Measurements from ENCODE around the gene IMPACT. TPM values are rescaled to one million over a fixed set of nuclear protein-coding genes. Genes with fewer than 3 reads are reported as not detected.

Gene IMPACT
- total RNA-seq, 1 experiment from 2014 or later = 48.8 TPM

DNA sequence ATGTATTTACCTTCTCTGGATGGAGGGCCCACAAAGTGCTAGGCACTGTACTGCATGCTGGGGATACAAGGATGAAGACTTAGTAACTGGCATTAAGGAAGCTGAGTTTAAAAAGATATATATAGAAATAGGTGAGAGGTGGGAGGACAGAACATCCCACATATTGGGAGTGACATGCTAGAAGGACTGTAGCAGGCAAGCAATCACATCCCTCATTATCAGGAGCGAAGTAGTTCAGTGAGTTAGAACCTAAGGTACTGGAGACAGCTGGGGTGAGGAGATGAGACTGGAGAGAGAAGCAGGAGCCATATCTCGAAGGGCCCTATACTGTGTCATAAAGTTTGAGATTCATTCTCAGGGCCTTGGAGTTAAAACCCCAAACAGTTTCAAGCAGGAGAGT, 18.0 kb upstream of the IMPACT start:
- no peak overlapping the region for H3K4me2 ChIP-seq (ENCODE audit: low read depth, low read length, poor library complexity, severe bottlenecking)

DNA sequence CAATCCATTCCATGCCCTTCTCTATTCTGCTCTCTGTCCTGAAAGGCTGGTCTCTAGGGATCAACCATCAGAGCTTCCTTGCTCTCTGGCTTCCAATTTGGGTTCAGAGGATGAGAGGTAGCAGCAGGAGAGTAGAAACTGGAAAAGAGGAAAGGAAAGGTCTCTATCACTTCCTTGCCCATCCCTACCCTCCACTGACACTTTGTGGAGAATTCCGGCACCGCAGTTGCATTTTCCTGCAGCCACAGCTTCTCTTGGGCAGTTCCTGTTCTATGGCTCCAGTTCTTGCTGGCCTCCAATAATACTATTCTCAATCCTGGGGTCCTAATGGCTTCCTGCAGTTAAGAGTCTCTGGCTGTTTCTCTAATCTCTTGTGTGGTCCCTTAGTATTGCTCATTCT, 13.3 kb upstream of the IMPACT start:
- Histone ChIP-seq H3K79me2 (ENCODE audit: low read length) (no peaks in the 10 kb centered on the region), H4K20me1 (ENCODE audit: insufficient read depth, low read depth, low read length) (no peaks in the 10 kb centered on the region), H3K4me1 (ENCODE audit: low read length) (no peaks in the 10 kb centered on the region), H3K27ac (ENCODE audit: low read length) (no peak overlapping the region), H3K36me3 (ENCODE audit: insufficient read depth, low read length) (no peaks in the 10 kb centered on the region), H3K9me2 (replicated peaks; ENCODE audit: insufficient read depth, low read length) (no peaks in the 10 kb centered on the region), H3K9me3 (ENCODE audit: low read length) (no peaks in the 10 kb centered on the region), H2AFZ (ENCODE audit: low read length) (no peak overlapping the region), H3K27me3 (ENCODE audit: low read length) (no peaks in the 10 kb centered on the region), H3K4me2 (ENCODE audit: low read depth, low read length, poor library complexity, severe bottlenecking) (no peak overlapping the region), H3K4me3 (ENCODE audit: low read length) (no peak overlapping the region), H3K9ac (ENCODE audit: low read length) (no peak overlapping the region)
- DNase-seq = no peak

More for the DNA sequence above, 18.0 kb upstream of the IMPACT start:
- no peak overlapping the region for H3K4me3 ChIP-seq (ENCODE audit: low read length)
- H3K27me3 ChIP-seq (ENCODE audit: low read length) = no peaks in the 10 kb centered on the region
- H4K20me1 ChIP-seq (ENCODE audit: insufficient read depth, low read depth, low read length) = no peaks in the 10 kb centered on the region
- no peaks in the 10 kb centered on the region; the same call in 1 of the 2 replicates for H3K4me1 ChIP-seq (ENCODE audit: low read length)
- DNase-seq = peak; percentile 21
- no peaks in the 10 kb centered on the region for H3K36me3 ChIP-seq (ENCODE audit: insufficient read depth, low read length)
- no peak overlapping the region for H3K27ac ChIP-seq (ENCODE audit: low read length)
- H3K79me2 ChIP-seq (ENCODE audit: low read length) = no peaks in the 10 kb centered on the region
- no peaks in the 10 kb centered on the region; the same call in 1 of the 2 replicates for H3K9me2 ChIP-seq (replicated peaks; ENCODE audit: insufficient read depth, low read length)
- H3K9me3 ChIP-seq (ENCODE audit: low read length) = no peaks in the 10 kb centered on the region
- H2AFZ ChIP-seq (ENCODE audit: low read length) = no peak overlapping the region
- H3K9ac ChIP-seq (ENCODE audit: low read length) = no peak overlapping the region

DNA sequence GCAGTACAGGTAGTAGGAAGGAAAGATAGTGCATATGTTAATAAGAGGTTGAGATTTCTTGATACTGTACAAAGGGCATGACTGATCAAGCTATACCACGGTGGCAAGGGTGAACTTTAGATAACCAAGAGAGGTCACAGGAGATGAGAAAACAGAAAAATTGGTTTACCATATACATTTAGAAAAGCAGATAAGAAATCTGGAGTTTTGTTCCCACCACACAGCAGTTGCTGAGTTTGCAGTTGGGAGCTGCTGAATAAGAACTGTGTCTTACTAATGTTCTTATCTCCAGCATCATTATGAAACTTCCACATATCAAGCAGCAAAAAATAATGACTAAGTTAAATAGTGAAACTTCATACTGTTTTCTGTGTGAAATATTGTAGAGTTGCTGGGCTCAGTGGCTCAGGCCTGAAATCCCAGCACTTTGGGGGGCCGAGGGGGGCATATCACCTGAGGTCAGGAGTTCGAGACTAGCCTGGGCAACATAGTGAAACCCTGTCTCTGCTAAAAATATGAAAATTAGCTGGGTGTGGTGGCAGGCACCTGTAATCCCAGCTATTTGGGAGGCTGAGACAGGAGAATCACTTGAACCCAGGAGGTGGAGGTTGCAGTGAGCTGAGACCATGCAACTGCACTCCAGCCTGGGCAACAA, 12.0 kb upstream of the IMPACT start:
- no peak overlapping the region for H3K4me3 ChIP-seq (ENCODE audit: low read length)
- no peaks in the 10 kb centered on the region for H3K36me3 ChIP-seq (ENCODE audit: insufficient read depth, low read length)
- no peak overlapping the region for H3K9ac ChIP-seq (ENCODE audit: low read length)
- no peaks in the 10 kb centered on the region for H4K20me1 ChIP-seq (ENCODE audit: insufficient read depth, low read depth, low read length)
- H2AFZ ChIP-seq (ENCODE audit: low read length) = no peak overlapping the region
- no peaks in the 10 kb centered on the region for H3K9me2 ChIP-seq (replicated peaks; ENCODE audit: insufficient read depth, low read length)
- no peaks in the 10 kb centered on the region for H3K79me2 ChIP-seq (ENCODE audit: low read length)
- no peaks in the 10 kb centered on the region for H3K27me3 ChIP-seq (ENCODE audit: low read length)
- no peaks in the 10 kb centered on the region for H3K9me3 ChIP-seq (ENCODE audit: low read length)
- no peaks in the 10 kb centered on the region for H3K4me1 ChIP-seq (ENCODE audit: low read length)
- no peak overlapping the region for H3K4me2 ChIP-seq (ENCODE audit: low read depth, low read length, poor library complexity, severe bottlenecking)
- peak; percentile 16 for DNase-seq
- no peak overlapping the region for H3K27ac ChIP-seq (ENCODE audit: low read length)

DNA sequence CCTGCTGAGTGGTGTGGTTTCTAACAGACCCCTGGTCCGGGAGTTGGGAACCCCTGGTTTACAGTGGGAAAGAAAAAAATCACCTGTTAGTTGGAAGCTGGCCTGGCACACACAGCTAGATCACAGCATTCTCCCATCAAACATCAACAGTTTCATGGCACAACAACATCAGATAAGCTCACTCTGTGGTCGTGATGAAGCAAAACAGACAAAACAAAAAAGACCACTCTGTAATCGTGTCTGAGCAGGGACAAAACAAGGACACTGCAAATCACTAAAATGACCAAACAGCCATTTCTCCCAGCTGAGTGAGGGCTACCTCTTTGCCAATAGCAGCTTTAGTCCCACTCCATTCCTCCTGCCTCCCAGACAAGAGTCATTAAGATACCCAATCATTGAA, 9.0 kb upstream of the IMPACT start:
- Histone ChIP-seq H3K4me2 (ENCODE audit: low read depth, low read length, poor library complexity, severe bottlenecking) (no peak overlapping the region), H3K27me3 (ENCODE audit: low read length) (no peaks in the 10 kb centered on the region), H3K9me3 (ENCODE audit: low read length) (no peaks in the 10 kb centered on the region), H4K20me1 (ENCODE audit: insufficient read depth, low read depth, low read length) (no peaks in the 10 kb centered on the region), H3K4me3 (ENCODE audit: low read length) (no peak overlapping the region), H3K4me1 (ENCODE audit: low read length) (no peaks in the 10 kb centered on the region), H3K9ac (ENCODE audit: low read length) (no peak overlapping the region), H3K79me2 (ENCODE audit: low read length) (no peaks in the 10 kb centered on the region), H3K36me3 (ENCODE audit: insufficient read depth, low read length) (no peaks in the 10 kb centered on the region), H3K27ac (ENCODE audit: low read length) (no peak overlapping the region), H3K9me2 (replicated peaks; ENCODE audit: insufficient read depth, low read length) (no peaks in the 10 kb centered on the region), H2AFZ (ENCODE audit: low read length) (no peak overlapping the region)
- no peak for DNase-seq

DNA sequence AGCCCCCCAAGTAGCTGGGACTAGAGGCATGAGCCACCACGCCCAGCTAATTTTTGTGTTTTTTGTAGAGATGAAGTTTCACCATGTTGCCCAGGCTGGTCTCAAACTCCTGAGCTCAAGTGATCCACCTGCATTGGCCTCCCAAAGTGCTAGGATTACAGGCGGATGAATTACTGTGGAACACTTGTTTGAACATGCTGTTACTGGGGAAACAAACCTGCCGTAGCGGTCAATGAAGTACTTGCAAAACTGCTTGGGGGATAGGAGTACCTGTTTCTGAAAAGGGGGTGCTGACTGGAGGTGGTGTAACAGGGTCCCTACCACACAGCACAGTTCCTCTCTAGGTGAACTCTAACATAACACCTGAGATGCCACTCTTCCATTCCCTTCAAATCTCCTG, 5.9 kb upstream of the IMPACT start:
- Histone ChIP-seq H3K4me1 (ENCODE audit: low read length) (no peaks in the 10 kb centered on the region), H3K27ac (ENCODE audit: low read length) (no peak overlapping the region), H4K20me1 (ENCODE audit: insufficient read depth, low read depth, low read length) (no peaks in the 10 kb centered on the region), H2AFZ (ENCODE audit: low read length) (no peak overlapping the region), H3K27me3 (ENCODE audit: low read length) (no peaks in the 10 kb centered on the region), H3K79me2 (ENCODE audit: low read length) (no peaks in the 10 kb centered on the region), H3K9me3 (ENCODE audit: low read length) (no peaks in the 10 kb centered on the region), H3K36me3 (ENCODE audit: insufficient read depth, low read length) (no peaks in the 10 kb centered on the region), H3K4me3 (ENCODE audit: low read length) (no peak overlapping the region), H3K4me2 (ENCODE audit: low read depth, low read length, poor library complexity, severe bottlenecking) (no peak overlapping the region), H3K9ac (ENCODE audit: low read length) (no peak overlapping the region), H3K9me2 (replicated peaks; ENCODE audit: insufficient read depth, low read length) (peaks cover 4% of the 10 kb centered on the region; the same call in 1 of the 2 replicates)
- DNase-seq = no peak

DNA sequence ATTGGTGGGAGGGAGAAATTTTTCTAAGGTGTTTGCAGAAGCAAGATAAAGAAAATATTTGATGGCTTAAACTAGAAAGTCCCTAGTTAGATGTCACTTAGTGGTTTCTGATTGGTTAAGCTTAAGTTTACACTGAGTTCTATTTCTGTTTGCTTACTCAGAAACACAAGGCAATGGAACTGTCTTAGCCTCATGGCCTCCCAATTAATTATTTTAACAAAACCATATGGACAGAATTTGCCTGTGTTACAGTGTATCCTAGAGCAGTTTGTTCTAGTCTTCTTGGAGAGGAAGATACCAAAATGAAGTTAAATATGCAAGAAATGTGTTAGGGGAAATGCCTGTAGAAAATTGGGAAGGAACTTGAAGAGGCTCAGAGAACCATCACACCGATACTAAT, 4.6 kb upstream of the IMPACT start:
- Histone ChIP-seq H3K4me1 (ENCODE audit: low read length) (peaks cover 5% of the 10 kb centered on the region), H3K79me2 (ENCODE audit: low read length) (peaks cover 2% of the 10 kb centered on the region), H3K36me3 (ENCODE audit: insufficient read depth, low read length) (no peaks in the 10 kb centered on the region), H3K9me2 (replicated peaks; ENCODE audit: insufficient read depth, low read length) (peaks cover 4% of the 10 kb centered on the region; the same call in 1 of the 2 replicates), H3K9ac (ENCODE audit: low read length) (no peak overlapping the region), H3K27ac (ENCODE audit: low read length) (no peak overlapping the region), H3K4me2 (ENCODE audit: low read depth, low read length, poor library complexity, severe bottlenecking) (no peak overlapping the region), H3K9me3 (ENCODE audit: low read length) (no peaks in the 10 kb centered on the region), H3K27me3 (ENCODE audit: low read length) (no peaks in the 10 kb centered on the region), H2AFZ (ENCODE audit: low read length) (no peak overlapping the region), H3K4me3 (ENCODE audit: low read length) (no peak overlapping the region), H4K20me1 (ENCODE audit: insufficient read depth, low read depth, low read length) (no peaks in the 10 kb centered on the region)
- no peak for DNase-seq

DNA sequence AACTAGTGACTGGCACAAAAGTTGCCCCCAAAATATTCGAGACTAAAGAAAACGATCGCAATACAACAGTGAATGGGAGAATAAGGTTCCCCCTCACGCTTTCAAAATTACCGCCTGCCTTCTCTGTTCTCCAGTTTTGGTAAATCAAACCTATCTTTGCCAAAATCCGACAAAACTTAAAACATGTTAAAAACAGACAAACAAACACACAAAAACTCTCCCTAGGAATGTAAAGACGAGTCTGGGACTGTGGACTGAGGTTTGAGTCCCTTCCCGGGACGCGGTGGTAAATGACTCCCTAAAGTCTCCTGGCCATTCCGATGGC, 435 bp upstream of the IMPACT start:
- Histone ChIP-seq H3K4me1 (ENCODE audit: low read length) (peaks cover 24% of the 10 kb centered on the region), H3K9me3 (ENCODE audit: low read length) (no peaks in the 10 kb centered on the region), H3K27ac (ENCODE audit: low read length) (no peak overlapping the region), H3K36me3 (ENCODE audit: insufficient read depth, low read length) (peaks cover 9% of the 10 kb centered on the region; the same call in 1 of the 2 replicates), H3K79me2 (ENCODE audit: low read length) (peaks cover 30% of the 10 kb centered on the region), H3K27me3 (ENCODE audit: low read length) (no peaks in the 10 kb centered on the region), H3K9ac (ENCODE audit: low read length) (peak overlapping the region; percentile 87; the same call in 1 of the 2 replicates), H3K4me3 (ENCODE audit: low read length) (peak overlapping the region; percentile 79), H3K4me2 (ENCODE audit: low read depth, low read length, poor library complexity, severe bottlenecking) (peak overlapping the region; percentile 94), H2AFZ (ENCODE audit: low read length) (peak overlapping the region; percentile 97), H4K20me1 (ENCODE audit: insufficient read depth, low read depth, low read length) (no peaks in the 10 kb centered on the region), H3K9me2 (replicated peaks; ENCODE audit: insufficient read depth, low read length) (peaks cover 4% of the 10 kb centered on the region; the same call in 1 of the 2 replicates)
- peak; percentile 42 for DNase-seq

DNA sequence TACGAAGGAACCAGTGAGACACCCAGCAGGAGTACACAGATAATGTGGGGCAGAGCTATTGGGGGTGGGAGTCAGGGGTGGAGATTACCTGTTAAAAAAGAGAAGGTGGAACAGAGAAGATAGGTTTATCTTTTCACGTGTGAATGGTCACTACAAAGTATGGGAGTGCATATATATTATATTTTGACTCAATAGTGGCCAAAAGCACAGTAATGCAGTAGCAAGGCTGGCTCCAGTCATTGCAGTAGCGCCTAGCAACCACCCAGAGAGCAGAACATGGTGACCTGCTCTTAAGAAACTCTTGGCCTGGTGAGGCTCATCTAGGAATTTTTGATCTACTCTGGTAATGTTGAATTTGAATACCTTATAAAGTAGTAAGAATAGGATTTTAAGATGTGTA, 1.0 kb downstream of the IMPACT start:
- Histone ChIP-seq H3K9me2 (replicated peaks; ENCODE audit: insufficient read depth, low read length) (peaks cover 4% of the 10 kb centered on the region; the same call in 1 of the 2 replicates), H3K4me3 (ENCODE audit: low read length) (peak overlapping the region; percentile 79), H3K27me3 (ENCODE audit: low read length) (no peaks in the 10 kb centered on the region), H3K4me2 (ENCODE audit: low read depth, low read length, poor library complexity, severe bottlenecking) (peak overlapping the region; percentile 94), H2AFZ (ENCODE audit: low read length) (0 out of 2 replicates have a peak overlapping the region, but pooled peaks have one; percentile 26), H3K79me2 (ENCODE audit: low read length) (peaks cover 33% of the 10 kb centered on the region), H3K4me1 (ENCODE audit: low read length) (peaks cover 24% of the 10 kb centered on the region), H3K9ac (ENCODE audit: low read length) (peak overlapping the region; percentile 87), H3K9me3 (ENCODE audit: low read length) (no peaks in the 10 kb centered on the region), H3K36me3 (ENCODE audit: insufficient read depth, low read length) (peaks cover 13% of the 10 kb centered on the region; the same call in 1 of the 2 replicates), H3K27ac (ENCODE audit: low read length) (0 out of 2 replicates have a peak overlapping the region, but pooled peaks have one; percentile 1), H4K20me1 (ENCODE audit: insufficient read depth, low read depth, low read length) (no peaks in the 10 kb centered on the region)
- DNase-seq = peak; percentile 60
